Measurements from ENCODE around the gene VSNL1. TPM values are rescaled to one million over a fixed set of nuclear protein-coding genes. Genes with fewer than 3 reads are reported as not detected.
A peak's percentile ranks its signal among the peaks of the same experiment; 100 is the strongest.

The VSNL1 gene
- total and polyA plus RNA-seq, 11 donors = 2.6 to 26.3 (median 19.3) TPM

DNA sequence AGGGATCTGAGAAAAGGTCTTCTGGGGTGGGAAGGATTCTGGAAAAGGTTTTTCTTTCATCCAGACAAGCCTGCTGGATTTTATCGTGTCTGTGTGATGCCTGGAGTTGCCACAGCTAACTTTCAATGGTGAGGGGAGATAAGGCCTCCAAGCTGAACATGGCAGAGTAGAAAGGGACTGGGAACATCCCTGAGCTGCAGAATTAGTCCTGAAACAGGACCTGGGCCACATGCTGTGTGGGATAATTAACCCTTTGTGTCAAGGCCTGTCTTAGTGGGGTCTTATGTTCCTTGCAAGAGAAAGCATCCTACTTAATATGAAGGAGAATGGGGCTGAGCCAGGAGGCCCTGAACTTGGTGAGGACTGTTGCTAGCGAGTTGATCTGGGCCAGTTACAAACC is 66.4 kb downstream of the VSNL1 start:
- no peak overlapping the region for H3K4me3 ChIP-seq
- no peak for TF ChIP-seq POLR2A (IDR thresholded peaks at IDR 0.05)
- TF ChIP-seq, protein P1, sequence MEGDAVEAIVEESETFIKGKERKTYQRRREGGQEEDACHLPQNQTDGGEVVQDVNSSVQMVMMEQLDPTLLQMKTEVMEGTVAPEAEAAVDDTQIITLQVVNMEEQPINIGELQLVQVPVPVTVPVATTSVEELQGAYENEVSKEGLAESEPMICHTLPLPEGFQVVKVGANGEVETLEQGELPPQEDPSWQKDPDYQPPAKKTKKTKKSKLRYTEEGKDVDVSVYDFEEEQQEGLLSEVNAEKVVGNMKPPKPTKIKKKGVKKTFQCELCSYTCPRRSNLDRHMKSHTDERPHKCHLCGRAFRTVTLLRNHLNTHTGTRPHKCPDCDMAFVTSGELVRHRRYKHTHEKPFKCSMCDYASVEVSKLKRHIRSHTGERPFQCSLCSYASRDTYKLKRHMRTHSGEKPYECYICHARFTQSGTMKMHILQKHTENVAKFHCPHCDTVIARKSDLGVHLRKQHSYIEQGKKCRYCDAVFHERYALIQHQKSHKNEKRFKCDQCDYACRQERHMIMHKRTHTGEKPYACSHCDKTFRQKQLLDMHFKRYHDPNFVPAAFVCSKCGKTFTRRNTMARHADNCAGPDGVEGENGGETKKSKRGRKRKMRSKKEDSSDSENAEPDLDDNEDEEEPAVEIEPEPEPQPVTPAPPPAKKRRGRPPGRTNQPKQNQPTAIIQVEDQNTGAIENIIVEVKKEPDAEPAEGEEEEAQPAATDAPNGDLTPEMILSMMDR (IDR thresholded peaks at IDR 0.05) = no peak
- no peak overlapping the region for H3K27ac ChIP-seq
- intact Hi-C loops (cut with DNase I) = no loop called here
- ATAC-seq (no peak), DNase-seq (no peak)
- WGBS, 4 donors = 33 to 56% (median 52%) methylated on average over 2 of the region's 2 CpGs
- no peaks in the 10 kb centered on the region for H3K27me3 ChIP-seq
- H3K9me3 ChIP-seq = no peaks in the 10 kb centered on the region
- H3K36me3 ChIP-seq = no peaks in the 10 kb centered on the region
- peaks cover 0 to 31% (median 13%) of the 10 kb centered on the region in 12 donors for H3K4me1 ChIP-seq

DNA sequence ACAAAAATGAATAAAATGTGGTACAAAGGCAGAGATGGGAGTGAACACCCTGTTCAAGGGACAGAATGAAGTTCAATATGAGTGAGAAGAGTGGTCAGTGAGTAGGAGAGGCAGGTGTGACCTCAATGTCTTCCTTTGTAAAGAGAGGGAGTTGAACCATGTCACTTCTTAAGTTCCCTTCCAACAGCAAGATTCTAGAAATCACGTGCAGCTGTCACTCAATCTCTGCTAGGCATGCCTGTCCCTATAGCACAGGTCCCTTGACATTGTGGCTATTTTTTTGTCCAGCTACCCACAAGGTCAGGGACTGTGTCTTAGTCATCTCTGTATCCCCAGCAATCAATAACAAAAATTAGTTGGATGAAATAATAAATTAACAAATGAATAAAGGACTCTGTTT is 66.9 kb downstream of the VSNL1 start:
- Histone ChIP-seq H3K9me3 (no peaks in the 10 kb centered on the region), H3K4me3 (no peak overlapping the region), H3K4me1 (peaks cover 0 to 31% (median 13%) of the 10 kb centered on the region in 12 donors), H3K27ac (no peak overlapping the region), H3K36me3 (no peaks in the 10 kb centered on the region), H3K27me3 (no peaks in the 10 kb centered on the region)
- intact Hi-C loops (cut with DNase I) = no loop called here
- DNase-seq (no peak), ATAC-seq (no peak)
- 44 to 76% (median 67%) methylated on average over 1 of the region's 1 CpG for WGBS, 4 donors
- TF ChIP-seq POLR2A (IDR thresholded peaks at IDR 0.05) = no peak
- TF ChIP-seq, protein P1 (IDR thresholded peaks at IDR 0.05) = no peak

DNA sequence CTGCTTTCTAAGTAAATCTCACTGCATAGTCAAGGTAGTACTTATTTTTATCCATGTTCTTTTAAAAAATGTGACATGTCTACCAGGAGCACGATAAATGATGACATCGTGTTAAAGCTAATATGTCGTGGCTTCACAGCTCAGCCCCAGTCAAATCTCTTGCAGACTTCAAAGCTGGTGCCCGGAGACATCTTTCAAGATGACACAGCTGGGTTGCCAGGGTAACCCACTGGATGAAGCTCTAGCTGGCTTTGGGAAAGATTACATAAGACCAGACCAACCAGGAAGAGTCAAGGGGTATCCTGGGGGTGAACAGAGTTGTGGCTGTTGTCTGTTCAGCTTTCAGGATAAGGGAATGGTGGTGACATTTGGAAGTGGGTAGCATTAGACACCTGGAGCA is 67.8 kb downstream of the VSNL1 start:
- Histone ChIP-seq H3K4me3 (no peak overlapping the region), H3K27ac (no peak overlapping the region), H3K36me3 (no peaks in the 10 kb centered on the region), H3K4me1 (peaks cover 0 to 31% (median 13%) of the 10 kb centered on the region in 12 donors), H3K9me3 (no peaks in the 10 kb centered on the region), H3K27me3 (no peaks in the 10 kb centered on the region)
- WGBS, 4 donors = 49 to 70% (median 60%) methylated on average over 4 of the region's 4 CpGs
- intact Hi-C loops (cut with DNase I) = no loop called here
- TF ChIP-seq POLR2A (IDR thresholded peaks at IDR 0.05) = no peak
- TF ChIP-seq, protein P1 (IDR thresholded peaks at IDR 0.05) = no peak
- no peak for ATAC-seq
- DNase-seq = no peak

DNA sequence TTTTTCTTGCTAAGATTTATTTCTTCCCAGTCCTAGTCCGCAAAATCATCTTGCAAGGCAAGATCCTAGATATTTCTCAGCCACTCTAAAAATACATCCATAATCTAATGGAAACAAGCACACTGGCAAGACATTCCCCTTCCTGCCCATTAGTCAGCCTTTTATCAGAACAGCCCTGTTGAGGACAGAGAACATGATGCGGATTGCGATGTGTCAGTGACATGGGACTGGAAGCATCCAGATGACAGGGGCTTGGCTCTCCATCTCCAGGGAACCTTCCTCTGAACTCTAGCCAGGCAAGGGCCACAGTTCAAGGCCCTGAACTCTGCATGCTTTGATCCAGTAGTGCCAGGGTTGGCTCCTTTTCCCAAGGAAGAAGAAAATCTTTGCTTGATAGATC is 70.0 kb downstream of the VSNL1 start:
- no peak overlapping the region for H3K4me3 ChIP-seq
- DNase-seq (peak in 4 of 5 donors; percentile 64 to 81 (median 72)), ATAC-seq (peak; percentile 95 to 98 (median 97))
- H3K27me3 ChIP-seq = no peaks in the 10 kb centered on the region
- H3K9me3 ChIP-seq = no peaks in the 10 kb centered on the region
- no peak for TF ChIP-seq POLR2A (IDR thresholded peaks at IDR 0.05)
- TF ChIP-seq, protein P1 (IDR thresholded peaks at IDR 0.05) = no peak
- peaks cover 0 to 31% (median 12%) of the 10 kb centered on the region in 12 donors for H3K4me1 ChIP-seq
- intact Hi-C loops (cut with DNase I) = loop anchor here in 1 of 10 donors (2.0 kb wide), 1 partner anchor 72 kb away; no protein-coding TSS in a partner anchor
- 13 to 35% (median 23%) methylated on average over 3 of the region's 3 CpGs for WGBS, 4 donors
- peak overlapping the region in 11 of 12 donors; percentile 40 to 89 (median 68) for H3K27ac ChIP-seq
- H3K36me3 ChIP-seq = no peaks in the 10 kb centered on the region
